Ovary (tissue), 3 donors: ENCODE results near the gene CFAP210.

Source experiments
- POLR2A ChIP-seq: fragments of 450-650 bp; IDR thresholded peaks from one replicate; pipeline ENCODE4 v1.6.1; 2017; ENCODE audit warnings: antibody characterized with exemption, mild to moderate bottlenecking, moderate library complexity
- TF ChIP-seq, protein P1 (sequence below), 3 donors: fragments of 450-650 bp in 2 of 3; fragments of 200-600 bp in 1 of 3; IDR thresholded peaks; one replicate each; pipeline versions ENCODE4 v1.5.1 to v1.8.0; 2016 to 2022; ENCODE audit warnings: antibody characterized with exemption in 3 of 3, mild to moderate bottlenecking in 1 of 3
- donor health status: DM: no; HTN: no; CAD: no.

DNA sequence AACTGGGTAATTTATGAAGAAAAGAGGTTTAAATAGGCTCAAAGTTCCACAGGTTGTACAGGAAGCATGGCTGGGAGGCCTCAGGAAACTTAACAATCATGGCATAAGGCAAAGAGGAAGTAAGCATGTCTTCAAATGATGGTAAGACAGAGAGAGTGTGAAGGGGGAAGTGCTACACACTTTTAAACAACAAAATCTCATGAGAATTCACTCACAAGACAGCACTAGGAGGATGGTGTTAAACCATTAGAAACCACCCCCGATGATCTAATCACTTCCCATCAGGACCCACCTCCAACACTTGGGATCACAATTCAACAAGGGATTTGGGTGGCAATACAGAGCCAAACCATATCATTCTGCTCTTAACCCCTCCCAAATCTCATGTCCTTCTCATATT, 34.9 kb downstream of the CFAP210 start:
- TF ChIP-seq, protein P1, sequence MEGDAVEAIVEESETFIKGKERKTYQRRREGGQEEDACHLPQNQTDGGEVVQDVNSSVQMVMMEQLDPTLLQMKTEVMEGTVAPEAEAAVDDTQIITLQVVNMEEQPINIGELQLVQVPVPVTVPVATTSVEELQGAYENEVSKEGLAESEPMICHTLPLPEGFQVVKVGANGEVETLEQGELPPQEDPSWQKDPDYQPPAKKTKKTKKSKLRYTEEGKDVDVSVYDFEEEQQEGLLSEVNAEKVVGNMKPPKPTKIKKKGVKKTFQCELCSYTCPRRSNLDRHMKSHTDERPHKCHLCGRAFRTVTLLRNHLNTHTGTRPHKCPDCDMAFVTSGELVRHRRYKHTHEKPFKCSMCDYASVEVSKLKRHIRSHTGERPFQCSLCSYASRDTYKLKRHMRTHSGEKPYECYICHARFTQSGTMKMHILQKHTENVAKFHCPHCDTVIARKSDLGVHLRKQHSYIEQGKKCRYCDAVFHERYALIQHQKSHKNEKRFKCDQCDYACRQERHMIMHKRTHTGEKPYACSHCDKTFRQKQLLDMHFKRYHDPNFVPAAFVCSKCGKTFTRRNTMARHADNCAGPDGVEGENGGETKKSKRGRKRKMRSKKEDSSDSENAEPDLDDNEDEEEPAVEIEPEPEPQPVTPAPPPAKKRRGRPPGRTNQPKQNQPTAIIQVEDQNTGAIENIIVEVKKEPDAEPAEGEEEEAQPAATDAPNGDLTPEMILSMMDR (IDR thresholded peaks at IDR 0.05): no peak
- TF ChIP-seq POLR2A: no peak
